B cell (primary cell): ENCODE measurements around the gene OGG1. TPM values are rescaled to one million over a fixed set of nuclear protein-coding genes. Genes with fewer than 3 reads are reported as not detected.

ENCODE experiments used
- ATAC-seq: fragments of 200-7000 bp; cut with Tn5 transposase; one replicate; pipeline ENCODE4 v1.10.0; 2021; ENCODE audit warnings: low read depth, mild to moderate bottlenecking, moderate number of reproducible peaks, moderate library complexity
- CTCF ChIA-PET: fragments of 350-600 bp; sonication (Branson Sonifier 250); formaldehyde crosslinking; loops from one replicate; lab custom pipeline; 2021; ENCODE audit warnings: antibody characterized with exemption, inconsistent platforms; lab: Charles Lee
- POLR2A ChIA-PET: fragments of 350-600 bp; sonication (Branson Sonifier 250); formaldehyde crosslinking; loops from one replicate; lab custom pipeline; 2021; ENCODE audit warnings: antibody characterized with exemption; lab: Charles Lee
- DNase-seq: peaks from one replicate; pipeline ENCODE4 v3.0.0; 2013
- H2AFZ ChIP-seq: 2 replicates; pipeline ENCODE4 v1.6.1; 2012; ENCODE audit warnings: mild to moderate bottlenecking, low read depth, low read length; ENCODE audit not compliant: insufficient read depth, poor library complexity, severe bottlenecking
- H3K27ac ChIP-seq, 2 donors: 1 replicate in 1 of 2; 2 replicates in 1 of 2; pipeline ENCODE4 v1.5.1; 2012 to 2013; ENCODE audit warnings: low read length in 2 of 2, mild to moderate bottlenecking in 2 of 2, moderate library complexity in 1 of 2
- H3K27me3 ChIP-seq, 4 experiments: fragments of 200-600 bp in 1 of 4; sonication (generic) in 1 of 4; replicated peaks in 1 of 4; 1 replicate in 2 of 4; 2 replicates in 2 of 4; pipeline versions ENCODE4 v1.6.1 to v1.7.0; 2013 to 2016; ENCODE audit warnings: low read length in 3 of 4, mild to moderate bottlenecking in 2 of 4, mixed read lengths in 1 of 4, moderate library complexity in 1 of 4; ENCODE audit not compliant: insufficient read depth in 4 of 4, control insufficient read depth in 3 of 4; ENCODE audit errors: control extremely low read depth in 1 of 4
- H3K36me3 ChIP-seq, 2 experiments: replicated peaks in 1 of 2; 1 replicate in 1 of 2; 2 replicates in 1 of 2; pipeline versions ENCODE4 v1.6.1 to v1.7.1; 2013; ENCODE audit warnings: low read length in 1 of 2; ENCODE audit not compliant: insufficient read depth in 2 of 2, control insufficient read depth in 1 of 2; ENCODE audit errors: control extremely low read depth in 1 of 2, extremely low read depth in 1 of 2
- H3K4me1 ChIP-seq, 2 donors: fragments of 200-600 bp in 1 of 2; sonication (generic) in 1 of 2; 1 replicate in 1 of 2; 2 replicates in 1 of 2; pipeline versions ENCODE4 v1.5.1 to v1.6.1; 2013 to 2017; ENCODE audit warnings: low read length in 2 of 2; ENCODE audit not compliant: control insufficient read depth in 2 of 2, insufficient read depth in 2 of 2
- H3K4me2 ChIP-seq: replicated peaks from 2 replicates; pipeline ENCODE3; 2012; ENCODE audit warnings: mild to moderate bottlenecking, low read depth, low read length; ENCODE audit not compliant: poor library complexity, severe bottlenecking
- H3K4me3 ChIP-seq, 5 experiments: fragments of 200-600 bp in 1 of 5; sonication (generic) in 1 of 5; 1 replicate in 3 of 5; 2 replicates in 2 of 5; pipeline versions ENCODE4 v1.5.1 to v1.7.0; 2011 to 2016; ENCODE audit warnings: low read length in 4 of 5, mild to moderate bottlenecking in 4 of 5, low read depth in 2 of 5, control low read depth in 1 of 5, moderate library complexity in 1 of 5; ENCODE audit not compliant: insufficient read depth in 1 of 5; ENCODE audit errors: control extremely low read depth in 1 of 5, extremely low read depth in 1 of 5
- H3K79me2 ChIP-seq: fragments of 200-600 bp; sonication (generic); one replicate; pipeline ENCODE4 v1.6.0; 2016; ENCODE audit warnings: low read length; ENCODE audit not compliant: control insufficient read depth, insufficient read depth
- H3K9ac ChIP-seq: fragments of 200-600 bp; sonication (generic); 2 replicates; pipeline ENCODE4 v1.6.1; 2017; ENCODE audit warnings: mild to moderate bottlenecking, low read length, moderate library complexity
- H3K9me3 ChIP-seq, 3 donors: one replicate each; pipeline versions ENCODE4 v1.6.1 to v1.7.1; 2013; ENCODE audit warnings: low read length in 2 of 3; ENCODE audit not compliant: control insufficient read depth in 2 of 3, insufficient read depth in 1 of 3; ENCODE audit errors: control extremely low read depth in 1 of 3
- H4K20me1 ChIP-seq: 2 replicates; pipeline ENCODE4 v1.6.0; 2012; ENCODE audit warnings: mild to moderate bottlenecking, low read length; ENCODE audit not compliant: insufficient read depth, control insufficient read depth, poor library complexity, severe bottlenecking
- H3K27ac Mint-ChIP-seq: one replicate; pipeline ENCODE4 v1.8.0; 2021; ENCODE audit warnings: mixed read lengths
- H3K27me3 Mint-ChIP-seq: one replicate; pipeline ENCODE4 v1.8.0; 2021; ENCODE audit warnings: mixed read lengths
- H3K4me1 Mint-ChIP-seq: one replicate; pipeline ENCODE4 v1.8.0; 2021; ENCODE audit warnings: mixed read lengths
- H3K4me3 Mint-ChIP-seq: one replicate; pipeline ENCODE4 v1.8.0; 2021; ENCODE audit warnings: mixed read lengths
- H3K9me3 Mint-ChIP-seq: one replicate; pipeline ENCODE4 v1.8.0; 2022; ENCODE audit warnings: mixed read lengths; ENCODE audit not compliant: insufficient read depth
- EZH2 ChIP-seq: IDR thresholded peaks from 2 replicates; pipeline ENCODE4 v1.6.1; 2012; ENCODE audit warnings: borderline replicate concordance, low read depth, mild to moderate bottlenecking, moderate library complexity, low read length; ENCODE audit not compliant: insufficient read depth, poor library complexity, severe bottlenecking
- WGBS: methylation state at CpG from one replicate; pipeline ENCODE4 v1.1.5; 2013; ENCODE audit warnings: missing lambda C conversion rate; ENCODE audit not compliant: insufficient coverage; 5-methylcytosine and 5-hydroxymethylcytosine counted together
- intact Hi-C: fragments of 100-400 bp; cut with micrococcal nuclease; formaldehyde crosslinking; loops from one replicate; pipeline ENCODE4 v1.10.0; 2022
- polyA plus RNA-seq: library from polyadenylated mRNA; depleted of rRNA; stranded (reverse); fragments of >200 nt; gene quantifications from 2 replicates; pipeline ENCODE4 v1.2.3, GENCODE V29; 2012
- total RNA-seq, 2 donors: library from RNA; stranded (reverse); fragments of 120-200 nt in 1 of 2; gene quantifications; 1 replicate in 1 of 2; 2 replicates in 1 of 2; pipeline versions ENCODE4 v1.2.3 to v1.2.4, GENCODE V29; 2013 to 2022
- TF ChIP-seq, protein P1 (sequence below): fragments of 200-600 bp; IDR thresholded peaks from one replicate; pipeline ENCODE4 v1.8.0; 2022; ENCODE audit warnings: antibody characterized with exemption, mild to moderate bottlenecking

The OGG1 gene
- total and polyA plus RNA-seq, 2 donors (not counting 1 experiment from before 2014, with no cell fraction given) = 45.6 to 81.6 TPM

DNA sequence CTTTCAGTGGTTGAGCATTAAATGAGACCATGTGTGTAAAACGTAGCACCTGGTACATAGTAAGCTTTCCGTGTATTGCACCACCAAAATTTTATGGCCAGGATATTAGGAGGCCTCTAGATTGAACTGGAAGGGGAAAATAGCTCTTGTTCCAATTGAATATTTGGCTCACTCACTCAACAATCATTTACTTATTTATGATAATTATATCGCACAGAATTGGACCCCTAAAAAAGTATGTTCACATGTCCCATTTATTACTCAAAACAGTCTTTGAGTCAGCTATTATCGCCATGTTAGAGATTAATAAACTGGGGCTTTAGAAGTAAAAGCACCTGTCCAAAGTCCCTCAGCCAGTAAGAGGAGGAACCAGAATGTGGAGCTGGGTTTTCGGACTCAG lies 55.2 kb downstream of the OGG1 start:
- no peak for TF ChIP-seq EZH2
- TF ChIP-seq, protein P1, sequence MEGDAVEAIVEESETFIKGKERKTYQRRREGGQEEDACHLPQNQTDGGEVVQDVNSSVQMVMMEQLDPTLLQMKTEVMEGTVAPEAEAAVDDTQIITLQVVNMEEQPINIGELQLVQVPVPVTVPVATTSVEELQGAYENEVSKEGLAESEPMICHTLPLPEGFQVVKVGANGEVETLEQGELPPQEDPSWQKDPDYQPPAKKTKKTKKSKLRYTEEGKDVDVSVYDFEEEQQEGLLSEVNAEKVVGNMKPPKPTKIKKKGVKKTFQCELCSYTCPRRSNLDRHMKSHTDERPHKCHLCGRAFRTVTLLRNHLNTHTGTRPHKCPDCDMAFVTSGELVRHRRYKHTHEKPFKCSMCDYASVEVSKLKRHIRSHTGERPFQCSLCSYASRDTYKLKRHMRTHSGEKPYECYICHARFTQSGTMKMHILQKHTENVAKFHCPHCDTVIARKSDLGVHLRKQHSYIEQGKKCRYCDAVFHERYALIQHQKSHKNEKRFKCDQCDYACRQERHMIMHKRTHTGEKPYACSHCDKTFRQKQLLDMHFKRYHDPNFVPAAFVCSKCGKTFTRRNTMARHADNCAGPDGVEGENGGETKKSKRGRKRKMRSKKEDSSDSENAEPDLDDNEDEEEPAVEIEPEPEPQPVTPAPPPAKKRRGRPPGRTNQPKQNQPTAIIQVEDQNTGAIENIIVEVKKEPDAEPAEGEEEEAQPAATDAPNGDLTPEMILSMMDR = no peak
- Histone ChIP-seq H3K79me2 (peaks cover 40% of the 10 kb centered on the region), H3K9me3 (no peaks in the 10 kb centered on the region), H3K36me3 (peaks cover 0 to 58% of the 10 kb centered on the region in 2 experiments), H3K4me1 (peaks cover 19 to 21% of the 10 kb centered on the region in 2 donors), H3K4me3 (no peak overlapping the region), H4K20me1 (peaks cover 43% of the 10 kb centered on the region), H2AFZ (no peak overlapping the region), H3K4me2 (no peak overlapping the region), H3K27me3 (no peaks in the 10 kb centered on the region), H3K9ac (no peak overlapping the region), H3K27ac (no peak overlapping the region)
- Mint-ChIP-seq H3K9me3 (no peaks in the 10 kb centered on the region), H3K4me1 (peaks cover 22% of the 10 kb centered on the region), H3K4me3 (no peak overlapping the region), H3K27ac (no peak overlapping the region), H3K27me3 (no peaks in the 10 kb centered on the region)
- ChIA-PET CTCF (interaction anchor here (1.1 to 1.9 kb wide), 5 partner anchors 10 to 517 kb away, joined by 3 to 5 read pairs (median 4); partner anchors contain the start of genes ARPC4 and SEC13), POLR2A (interaction anchor here (0.6 to 1.7 kb wide), 3 partner anchors 9 to 358 kb away, joined by 3 to 5 read pairs (median 3); partner anchors contain the start of genes ARPC4 and TADA3)
- intact Hi-C loops = no loop called here
- DNase-seq (no peak), ATAC-seq (no peak)
- WGBS = 100% methylated on average over 2 of the region's 5 CpGs

DNA sequence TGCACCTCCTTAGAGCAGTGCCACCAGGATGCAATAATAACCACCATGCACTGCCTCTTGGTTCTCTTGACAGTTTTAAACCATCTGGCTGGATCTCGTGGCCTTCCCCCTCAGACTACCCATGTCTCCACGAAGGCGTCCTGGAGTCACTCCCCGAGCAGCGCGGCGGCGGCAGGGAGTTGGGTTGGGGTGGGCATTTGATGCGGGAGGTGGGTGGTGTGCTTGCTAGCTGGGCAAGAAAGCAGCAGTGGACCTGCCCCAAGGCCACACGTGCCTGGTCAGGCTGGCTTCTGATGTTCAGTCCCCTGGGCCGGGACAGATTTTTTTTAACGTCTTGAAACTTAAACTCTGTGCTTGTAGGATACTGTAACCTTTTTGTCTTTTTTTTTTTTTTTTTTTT lies 56.4 kb downstream of the OGG1 start:
- H3K27me3 ChIP-seq = no peaks in the 10 kb centered on the region
- ATAC-seq (no peak), DNase-seq (no peak)
- no peaks in the 10 kb centered on the region for H3K9me3 Mint-ChIP-seq
- no peak overlapping the region for H3K4me2 ChIP-seq
- no peak overlapping the region for H3K4me3 Mint-ChIP-seq
- no peaks in the 10 kb centered on the region for H3K27me3 Mint-ChIP-seq
- intact Hi-C loops = no loop called here
- H3K9me3 ChIP-seq = no peaks in the 10 kb centered on the region
- CTCF ChIA-PET = interaction anchor here (1.1 to 1.7 kb wide), 3 partner anchors 13 to 25 kb away, joined by 3 to 5 read pairs (median 4); partner anchors contain the start of gene ARPC4
- peaks cover 29% of the 10 kb centered on the region for H3K79me2 ChIP-seq
- peaks cover 0 to 48% of the 10 kb centered on the region in 2 experiments for H3K36me3 ChIP-seq
- peaks cover 32% of the 10 kb centered on the region for H3K4me1 Mint-ChIP-seq
- WGBS = 100% methylated on average over 5 of the region's 12 CpGs
- H2AFZ ChIP-seq = no peak overlapping the region
- no peak overlapping the region for H3K27ac ChIP-seq
- no peak overlapping the region for H3K9ac ChIP-seq
- no peak overlapping the region for H3K4me3 ChIP-seq
- POLR2A ChIA-PET = interaction anchor here (0.6 to 1.7 kb wide), 2 partner anchors 9 to 14 kb away, joined by 5 read pairs; partner anchors contain the start of genes ARPC4 and TADA3
- H3K27ac Mint-ChIP-seq = no peak overlapping the region
- peaks cover 32% of the 10 kb centered on the region for H4K20me1 ChIP-seq
- TF ChIP-seq EZH2 = no peak
- TF ChIP-seq, protein P1 = no peak
- H3K4me1 ChIP-seq = peaks cover 24 to 30% of the 10 kb centered on the region in 2 donors
